Renal pelvis (tissue), 4 donors: ENCODE data around the gene DLGAP4. TPM values are rescaled to one million over a fixed set of nuclear protein-coding genes. Genes with fewer than 3 reads are reported as not detected.

ENCODE experiments used
- DNase-seq: peaks from one replicate; pipeline ENCODE4 v3.0.0-alpha.2; 2013
- polyA plus RNA-seq, 3 donors: library from polyadenylated mRNA; unstranded; fragments of 120-200 nt; gene quantifications; one replicate each; pipeline ENCODE4 v1.2.1, GENCODE V29; 2013; ENCODE audit not compliant: insufficient read length in 3 of 3

The DLGAP4 gene
- polyA plus RNA-seq, 3 donors: 68.8 to 72.5 (median 69.3) TPM

- no peak for DNase-seq
Measured at GRCh38 chr20:36306553-36307411, 643 bp downstream of the DLGAP4 start.

DNA sequence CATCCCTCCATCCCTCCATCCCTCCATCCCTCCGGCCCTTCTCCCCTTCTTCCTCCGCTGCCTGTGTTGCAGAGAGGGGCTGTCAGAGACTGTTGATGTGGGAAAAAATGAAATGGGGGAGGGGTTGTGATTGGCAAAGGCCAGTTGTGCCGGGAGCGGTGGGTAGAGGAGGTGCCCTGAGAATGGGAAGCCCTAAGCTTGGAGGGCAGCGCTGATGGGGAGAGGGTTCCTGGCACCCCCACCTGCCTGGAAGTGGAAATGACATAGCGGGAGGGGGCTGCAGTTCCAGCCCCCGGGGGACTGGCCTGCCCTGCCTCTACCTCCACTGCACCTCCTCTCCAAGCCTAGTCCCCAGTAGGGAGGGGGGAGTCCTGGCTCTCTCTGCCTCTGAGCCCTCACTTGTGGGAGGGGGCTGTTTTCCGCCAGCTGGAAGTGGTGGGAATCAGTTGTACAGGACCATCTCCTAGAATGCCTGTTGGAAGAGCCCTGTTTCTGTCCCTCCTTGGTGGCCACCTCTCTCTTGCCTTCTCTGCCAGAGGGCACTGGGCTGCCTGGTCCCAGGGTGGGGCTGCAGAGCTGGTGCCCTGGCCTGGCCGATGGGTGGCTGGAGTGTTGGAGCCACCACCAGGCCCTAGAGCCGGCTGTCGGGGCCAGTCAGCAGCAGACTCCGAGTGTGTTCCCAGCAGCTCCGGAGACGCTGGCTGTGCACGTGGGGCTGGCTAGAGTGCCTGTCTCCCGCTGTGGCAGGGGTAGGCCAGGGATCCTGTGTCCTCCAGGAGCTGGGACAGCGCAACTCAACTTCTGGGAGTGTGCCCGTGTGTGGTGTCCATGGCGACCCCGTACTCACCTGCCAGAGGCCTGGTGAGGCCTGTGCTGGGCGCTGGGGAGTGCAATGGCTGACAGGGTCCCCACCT is 1.5 kb downstream of the DLGAP4 start:
- no peak for DNase-seq

- DNase-seq: no peak
Measured at GRCh38 chr20:36308353-36308752, 2.2 kb downstream of the DLGAP4 start.

DNA sequence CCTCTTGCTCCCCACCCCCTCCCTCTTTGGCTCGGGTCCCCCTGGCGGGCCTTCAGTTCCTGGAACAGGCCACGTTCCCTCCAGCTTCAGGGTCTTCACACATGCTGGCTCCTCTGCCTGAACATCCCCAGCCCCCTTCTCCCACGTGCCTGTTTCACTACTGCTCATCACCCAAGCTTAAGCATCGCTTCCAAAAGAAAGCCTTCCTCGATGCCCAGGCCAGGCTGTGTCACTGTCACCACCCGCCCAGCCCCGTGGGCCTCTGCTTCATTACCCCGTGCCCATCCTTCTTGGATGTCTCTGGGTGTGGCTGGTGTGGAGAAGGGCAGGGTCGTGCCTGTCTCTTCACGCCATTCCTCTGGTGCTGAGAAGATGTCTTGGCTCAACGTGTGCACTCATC is 2.8 kb downstream of the DLGAP4 start:
- DNase-seq: no peak

GRCh38 chr20:36309643-36310042 is 3.5 kb downstream of the DLGAP4 start:
- DNase-seq: no peak

GRCh38 chr20:36310215-36310981 is 4.3 kb downstream of the DLGAP4 start:
- DNase-seq: no peak

DNA sequence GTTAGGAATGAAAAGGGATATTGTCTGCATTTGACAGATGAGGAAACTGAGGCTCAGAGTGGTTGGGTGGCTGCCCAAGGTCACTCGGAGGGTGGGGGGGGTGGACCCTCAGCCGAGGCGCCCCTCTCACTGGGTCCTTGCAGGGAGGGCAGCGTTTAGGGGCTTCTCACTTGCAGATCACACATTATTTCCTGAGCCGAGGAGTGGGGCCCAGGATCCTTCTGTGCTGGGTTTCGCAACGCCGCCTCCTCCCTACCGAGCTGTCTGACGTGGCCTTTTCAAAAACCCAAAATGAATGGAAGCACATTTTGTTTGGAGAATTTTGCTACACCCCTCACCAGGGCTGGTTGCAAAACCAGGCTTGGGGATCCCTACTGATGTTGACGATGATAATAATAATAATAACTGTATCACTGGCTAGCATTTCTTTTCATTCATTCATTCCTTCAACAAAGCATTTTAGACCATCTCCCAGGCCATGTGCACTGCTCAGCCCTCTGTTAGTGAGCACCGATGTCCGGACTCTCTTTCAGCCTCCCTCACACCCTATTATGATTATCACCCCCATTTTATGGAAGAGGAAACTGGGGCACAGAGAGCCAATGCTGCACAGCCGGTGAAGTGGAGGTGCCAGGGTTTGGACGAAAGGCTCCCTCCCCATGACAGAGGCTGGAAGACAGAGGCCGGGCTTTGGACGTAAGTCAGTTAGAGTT is 5.2 kb downstream of the DLGAP4 start:
- DNase-seq: no peak

DNA sequence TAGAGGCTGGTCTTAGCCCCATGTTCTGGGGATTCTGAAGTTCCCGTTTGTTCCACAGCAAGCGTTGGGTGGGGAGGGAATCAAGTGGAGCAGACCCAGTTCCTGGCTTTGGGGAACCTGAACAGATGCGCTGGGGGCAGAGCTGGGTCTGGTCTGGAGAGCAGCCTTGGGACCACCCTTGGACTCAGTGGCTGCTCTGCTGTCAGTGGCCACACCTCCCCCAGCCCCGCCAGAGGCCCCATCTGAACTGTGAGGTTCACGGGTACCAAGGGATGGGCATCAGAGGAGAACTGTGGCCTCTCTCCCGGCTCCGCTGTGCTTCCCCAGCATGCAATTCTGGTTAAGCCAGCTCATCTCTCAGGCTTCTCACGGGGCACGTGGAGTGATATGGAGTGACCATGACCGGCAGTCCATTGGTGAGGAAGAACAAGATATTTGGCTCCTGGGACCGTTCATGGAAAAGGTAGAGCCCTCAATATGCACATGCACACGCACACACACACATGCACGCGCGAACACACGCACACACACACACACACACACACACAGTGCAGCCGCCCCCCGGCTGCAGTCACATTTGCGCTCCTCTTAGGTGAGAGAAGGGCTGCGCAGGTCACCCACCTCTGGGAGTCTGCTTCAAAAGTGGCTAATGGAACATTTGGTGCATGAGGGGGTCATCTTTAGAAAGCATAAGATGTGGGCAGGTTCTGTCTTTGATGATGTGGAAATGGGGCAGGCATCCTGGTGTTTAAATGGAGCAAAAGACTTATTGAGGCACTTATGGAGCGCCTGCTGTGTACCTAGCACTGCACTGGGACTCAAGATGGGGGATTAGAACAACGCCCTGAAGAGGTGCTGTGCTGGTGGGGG is 6.0 kb downstream of the DLGAP4 start:
- DNase-seq: no peak

- no peak for DNase-seq
Measured at GRCh38 chr20:36312724-36313441, 6.7 kb downstream of the DLGAP4 start.

GRCh38 chr20:36313476-36313875 is 7.3 kb downstream of the DLGAP4 start:
- no peak for DNase-seq

DNA sequence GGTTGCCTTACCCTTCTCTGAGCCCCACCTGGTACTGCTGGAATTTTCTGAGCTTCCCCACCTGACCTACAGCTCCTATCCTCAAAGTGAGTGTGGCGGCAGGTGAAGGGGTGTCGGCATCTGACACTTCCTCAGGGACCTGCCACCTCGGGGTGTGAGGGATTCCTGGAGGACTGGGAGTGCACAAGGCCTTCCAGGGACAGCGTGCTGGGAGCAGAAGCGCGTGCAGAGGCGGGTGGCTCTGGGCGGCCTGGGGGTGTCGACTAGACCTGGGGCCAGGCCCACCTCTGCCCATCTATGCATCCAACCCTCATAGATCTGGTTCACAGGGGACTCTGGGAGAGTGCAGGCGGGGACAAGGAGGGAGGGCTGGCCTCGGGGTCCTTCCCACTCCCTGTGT is 7.8 kb downstream of the DLGAP4 start:
- no peak for DNase-seq

- no peak for DNase-seq
Measured at GRCh38 chr20:36314734-36315544, 8.8 kb downstream of the DLGAP4 start.

DNA sequence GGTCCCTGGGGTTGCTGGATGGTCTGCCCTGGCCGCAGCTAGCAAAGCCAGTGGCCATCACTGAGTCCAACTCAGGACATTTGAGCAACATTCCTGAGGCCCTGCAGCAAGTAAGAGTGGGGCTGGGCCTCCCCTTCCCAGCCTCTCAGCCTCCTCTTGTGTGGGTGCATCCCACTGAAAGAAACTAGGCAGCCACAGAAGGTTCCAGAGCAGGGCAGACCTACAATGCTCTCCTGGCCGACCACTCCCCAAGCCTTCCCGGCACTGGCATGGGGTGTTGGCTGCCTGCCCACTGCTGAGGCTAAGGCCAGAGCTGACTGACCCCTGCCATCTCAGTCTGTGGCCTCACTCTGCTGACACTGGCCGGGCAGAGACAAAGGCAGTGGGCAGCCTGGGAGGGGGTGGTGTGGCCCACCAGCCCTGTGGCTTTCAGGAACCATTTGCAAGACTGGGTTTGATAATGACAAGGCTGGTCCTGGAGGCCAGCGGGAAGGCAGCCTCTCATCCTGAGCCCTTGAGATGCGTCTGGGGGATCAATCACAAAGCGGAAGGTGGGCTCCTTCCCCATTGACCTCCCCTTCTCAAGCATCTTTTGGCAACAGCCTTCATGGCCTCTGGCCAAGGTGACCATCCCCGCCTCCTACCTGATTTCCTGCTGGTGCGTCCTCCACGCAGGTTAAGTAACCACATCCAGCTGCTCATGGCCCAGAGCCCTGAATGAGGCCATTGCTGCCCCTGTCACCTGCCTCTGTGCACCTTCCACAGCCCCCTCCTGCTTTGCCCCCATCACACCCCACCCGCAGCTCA is 9.6 kb downstream of the DLGAP4 start:
- no peak for DNase-seq

DNA sequence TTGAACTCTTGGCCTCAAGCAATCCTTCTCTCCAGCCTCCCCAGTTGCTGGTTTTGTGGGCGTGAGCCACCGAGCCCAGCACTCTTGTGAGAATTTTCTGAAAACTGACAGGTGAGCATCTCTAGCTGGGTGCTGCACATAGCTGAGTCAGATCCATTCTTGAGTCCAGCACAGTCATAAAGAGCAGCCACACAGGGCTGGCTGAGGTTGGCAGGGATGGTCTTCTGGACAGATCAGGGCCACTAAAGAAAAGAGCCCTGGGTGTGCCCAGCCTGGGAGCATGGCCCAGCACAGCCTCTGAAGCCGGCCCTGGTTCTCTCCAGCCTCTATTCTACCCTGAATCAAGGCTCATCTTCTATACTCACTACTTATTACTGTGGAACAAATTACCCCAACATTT is 11.5 kb downstream of the DLGAP4 start:
- DNase-seq: no peak

DNA sequence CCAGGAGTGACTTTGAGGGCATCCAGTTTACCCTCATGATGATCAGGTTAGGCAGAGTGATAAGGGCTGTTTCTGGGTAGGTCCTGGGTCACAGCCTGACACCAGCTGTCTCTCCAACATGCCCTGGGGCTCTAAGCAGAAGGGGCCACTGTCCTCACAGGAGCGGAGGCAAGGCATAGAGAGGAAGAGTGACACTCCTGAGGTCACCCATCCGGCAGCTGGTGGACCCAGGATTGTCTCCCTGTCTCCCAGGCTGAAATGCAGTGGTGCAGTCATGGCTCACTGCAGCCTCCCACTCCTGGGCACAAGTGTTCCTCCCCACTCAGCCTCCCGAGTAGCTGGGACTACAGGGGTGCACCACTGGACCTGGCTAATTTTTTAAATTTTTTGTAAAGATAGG is 12.0 kb downstream of the DLGAP4 start:
- no peak for DNase-seq

DNA sequence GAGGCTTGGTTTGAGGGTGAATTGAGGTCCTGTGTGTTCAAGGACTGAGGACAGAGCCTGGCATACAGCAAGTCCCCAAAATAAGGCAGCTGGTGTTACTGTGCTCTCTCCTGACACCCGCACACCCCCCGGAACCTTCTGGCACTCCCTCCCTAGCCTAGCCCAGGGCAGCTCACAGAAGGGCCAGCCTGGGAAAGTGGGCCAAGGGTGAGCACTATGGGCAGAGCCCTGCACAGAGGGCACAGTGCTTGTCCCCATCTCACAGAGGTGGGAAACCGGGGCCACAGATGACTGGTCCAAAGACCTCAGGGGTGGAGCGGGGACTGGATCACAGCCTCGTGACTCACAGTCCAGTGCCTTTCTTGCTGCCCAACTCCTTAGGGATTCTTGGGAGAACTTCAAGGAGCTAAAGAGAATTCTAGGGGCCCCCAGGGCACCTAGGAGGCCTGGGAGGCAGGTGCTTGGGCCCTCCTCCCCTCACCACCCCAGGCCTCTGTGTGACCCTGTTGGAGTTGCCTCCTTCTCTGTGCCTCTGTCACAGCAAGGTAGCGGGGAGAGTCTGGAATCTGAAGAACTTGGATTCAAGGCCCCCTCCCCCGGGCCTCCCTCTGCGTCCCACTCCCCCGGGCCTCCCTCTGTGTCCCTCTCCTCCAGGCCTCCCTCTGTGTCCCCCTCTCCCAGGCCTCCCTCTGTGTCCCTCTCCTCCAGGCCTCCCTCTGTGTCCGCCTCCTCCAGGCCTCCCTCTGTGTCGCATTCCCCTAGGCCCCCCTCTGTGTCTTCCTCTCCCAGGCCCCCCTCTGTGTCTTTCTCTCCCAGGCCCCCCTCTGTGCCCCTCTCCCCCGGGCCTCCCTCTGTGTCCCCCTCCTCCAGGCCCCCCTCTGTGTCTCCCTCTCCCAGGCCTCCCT is 13.5 kb downstream of the DLGAP4 start:
- DNase-seq: no peak
